Coronary artery (tissue), 2 donors: ENCODE measurements around the gene KLF7.

Experiments used
- DNase-seq: peaks from one replicate; pipeline ENCODE4 v3.0.0-alpha.2; 2017; ENCODE audit warnings: low spot score
- H3K27ac ChIP-seq, 2 donors: fragments of 200-600 bp; sonication (generic); one replicate each; pipeline ENCODE4 v1.5.1; 2016 to 2019
- H3K4me3 ChIP-seq: fragments of 200-600 bp; sonication (generic); 2 replicates; pipeline ENCODE4 v1.5.1; 2016; ENCODE audit warnings: mild to moderate bottlenecking, moderate library complexity
- CTCF ChIP-seq: fragments of 200-600 bp; sonication (generic); IDR thresholded peaks from one replicate; pipeline ENCODE4 v1.5.1; 2019; ENCODE audit warnings: antibody characterized with exemption

Gene KLF7

GRCh38 chr2:207149249-207150213 lies 16.2 kb downstream of the KLF7 start:
- DNase-seq, result no peak
- no peak for TF ChIP-seq CTCF
- peak overlapping the region; percentile 23 for H3K4me3 ChIP-seq
- H3K27ac ChIP-seq, result peak overlapping the region in 1 of 2 donors; percentile 58

DNA sequence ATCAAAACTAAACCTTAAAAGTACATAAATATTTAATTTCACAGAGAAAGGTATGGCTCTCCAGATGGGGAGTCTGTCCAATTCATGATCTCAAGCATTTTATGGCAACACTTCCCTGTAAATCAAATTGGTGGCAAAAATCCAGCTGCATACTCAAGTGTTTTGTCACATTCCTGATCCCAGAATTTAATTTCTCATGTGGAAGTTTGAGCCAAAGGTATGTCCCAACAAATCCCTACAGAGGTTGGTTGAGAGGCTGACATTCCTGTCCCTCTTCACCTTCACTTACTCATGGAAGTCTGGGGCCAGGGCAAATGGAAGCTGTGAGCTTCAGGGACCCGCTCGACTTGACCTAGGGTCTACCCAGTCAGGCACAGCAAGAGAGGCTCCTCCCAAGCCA lies 17.7 kb downstream of the KLF7 start:
- Histone ChIP-seq H3K4me3 (no peak overlapping the region), H3K27ac (peak overlapping the region in 1 of 2 donors; percentile 19)
- DNase-seq, result no peak
- TF ChIP-seq CTCF, result no peak

GRCh38 chr2:207144173-207144785 lies 21.5 kb downstream of the KLF7 start:
- H3K27ac ChIP-seq, result peak overlapping the region; percentile 91 to 92
- no peak for DNase-seq
- TF ChIP-seq CTCF, result no peak
- H3K4me3 ChIP-seq, result peak overlapping the region; percentile 51

DNA sequence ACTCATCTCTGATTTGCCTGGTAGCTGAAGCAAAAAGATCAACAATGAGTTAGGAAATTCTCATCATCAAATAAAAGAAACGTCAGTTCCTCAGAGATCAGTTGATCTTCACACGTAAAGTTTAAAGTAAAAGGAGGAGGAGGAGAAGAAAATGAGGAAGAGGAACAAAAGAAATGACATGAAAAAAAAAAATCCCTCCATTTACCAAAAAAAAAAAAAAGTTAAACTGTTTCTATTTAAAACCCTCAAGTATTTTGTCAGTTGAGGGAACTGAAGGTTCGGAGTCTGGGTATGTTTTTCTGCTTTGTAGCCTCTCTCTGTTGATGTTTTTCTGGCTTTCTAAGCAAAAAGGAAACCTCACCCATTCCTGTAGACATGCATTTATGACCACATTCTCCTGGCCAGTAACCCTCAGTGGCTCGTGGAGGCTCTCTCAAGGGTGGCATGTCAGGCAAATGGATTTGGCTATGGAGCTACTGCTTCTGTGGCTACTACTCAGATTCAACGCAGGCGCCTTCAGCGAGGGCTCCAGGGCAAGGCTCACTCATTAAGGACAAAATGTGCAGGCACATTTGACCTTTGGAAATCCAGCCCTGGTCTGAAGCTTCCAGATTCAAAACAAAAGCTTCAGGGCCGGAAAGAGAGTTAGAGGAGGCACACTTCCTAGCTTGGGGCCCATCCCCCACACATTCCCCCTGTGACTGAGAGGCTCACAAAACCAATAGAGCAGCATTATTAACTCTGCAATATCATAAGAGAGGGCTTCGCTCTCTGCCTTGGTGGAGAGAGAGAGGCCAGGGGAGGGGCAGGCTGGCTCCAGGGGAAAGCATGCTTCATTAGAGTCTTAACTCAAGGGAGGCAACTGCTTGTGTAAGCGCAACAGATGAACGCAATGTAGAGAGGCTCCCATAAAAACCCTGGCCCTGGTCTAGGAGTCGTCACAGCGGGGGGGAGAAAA lies 22.3 kb downstream of the KLF7 start:
- no peak for TF ChIP-seq CTCF
- peak overlapping the region; percentile 91 to 92 for H3K27ac ChIP-seq
- peak overlapping the region; percentile 51 for H3K4me3 ChIP-seq
- DNase-seq, result peak; percentile 90

GRCh38 chr2:207142461-207142860 lies 23.3 kb downstream of the KLF7 start:
- peak overlapping the region; percentile 91 to 92 for H3K27ac ChIP-seq
- no peak for TF ChIP-seq CTCF
- H3K4me3 ChIP-seq, result peak overlapping the region; percentile 51
- no peak for DNase-seq

- H3K4me3 ChIP-seq, result peak overlapping the region; percentile 27
- peak overlapping the region; percentile 91 to 92 for H3K27ac ChIP-seq
- no peak for TF ChIP-seq CTCF
- DNase-seq, result no peak
Measured at GRCh38 chr2:207141386-207141785, 24.4 kb downstream of the KLF7 start.
